Measurements from ENCODE around the gene TMEM165. TPM values are rescaled to one million over a fixed set of nuclear protein-coding genes. Genes with fewer than 3 reads are reported as not detected.

TMEM165 gene
- total and polyA plus RNA-seq, 4 experiments from 2014 or later, result 23.4 to 74.8 (median 45.3) TPM

GRCh38 chr4:55405073-55405472 is 9.3 kb downstream of the TMEM165 start:
- Histone ChIP-seq H3K27ac (ENCODE audit: low read depth, low read length) (no peak overlapping the region), H3K36me3 (ENCODE audit: insufficient read depth, low read length) (peaks cover 7% of the 10 kb centered on the region), H3K4me1 (ENCODE audit: insufficient read depth, low read length) (peaks cover 50% of the 10 kb centered on the region), H3K4me3 (ENCODE audit: low read length in 2 of 2) (no peak overlapping the region), H3K27me3 (ENCODE audit: insufficient read depth, low read length) (no peaks in the 10 kb centered on the region), H3K9me3 (ENCODE audit: control insufficient read depth in 1 of 2, low read length in 2 of 2) (no peaks in the 10 kb centered on the region)
- peaks cover 27 to 41% of the 10 kb centered on the region in 2 donors for H3K36me3 Mint-ChIP-seq
- POLR2A ChIA-PET (ENCODE audit: partially characterized antibody), result no interaction called here
- intact Hi-C loops (cut with micrococcal nuclease), result no loop called here
- no peak overlapping the region for H3K27ac Mint-ChIP-seq
- DNase-seq, result no peak
- CTCF ChIA-PET (ENCODE audit: partially characterized antibody), result no interaction called here
- peaks cover 38 to 60% (median 48%) of the 10 kb centered on the region in 4 donors for H3K4me1 Mint-ChIP-seq
- no peaks in the 10 kb centered on the region for H3K9me3 Mint-ChIP-seq
- H3K4me3 Mint-ChIP-seq, result no peak overlapping the region
- H3K27me3 Mint-ChIP-seq, result no peaks in the 10 kb centered on the region

- POLR2A ChIA-PET (ENCODE audit: partially characterized antibody), result interaction anchor here (2.0 kb wide), 1 partner anchor 11 kb away, joined by 5 read pairs; the partner anchor contains the start of gene TMEM165
Observed at GRCh38 chr4:55406545-55406944, 10.8 kb downstream of the TMEM165 start.

GRCh38 chr4:55407119-55407518 is 11.4 kb downstream of the TMEM165 start:
- peaks cover 36 to 56% (median 48%) of the 10 kb centered on the region in 4 donors for H3K4me1 Mint-ChIP-seq
- Histone ChIP-seq H3K9me3 (ENCODE audit: control insufficient read depth in 1 of 2, low read length in 2 of 2) (no peaks in the 10 kb centered on the region), H3K4me3 (ENCODE audit: low read length in 2 of 2) (no peak overlapping the region), H3K27me3 (ENCODE audit: insufficient read depth, low read length) (no peaks in the 10 kb centered on the region), H3K36me3 (ENCODE audit: insufficient read depth, low read length) (peaks cover 7% of the 10 kb centered on the region), H3K27ac (ENCODE audit: low read depth, low read length) (no peak overlapping the region), H3K4me1 (ENCODE audit: insufficient read depth, low read length) (peaks cover 41% of the 10 kb centered on the region)
- ChIA-PET POLR2A (ENCODE audit: partially characterized antibody) (interaction anchor here (2.0 kb wide), 1 partner anchor 12 kb away, joined by 5 read pairs; the partner anchor contains the start of gene TMEM165), CTCF (ENCODE audit: partially characterized antibody) (interaction anchor here (1.9 kb wide), 1 partner anchor 61 kb away, joined by 6 read pairs; the partner anchor contains the start of gene SRD5A3)
- no peak for DNase-seq
- H3K4me3 Mint-ChIP-seq, result peak overlapping the region in 1 of 8 donors; percentile 54
- H3K27me3 Mint-ChIP-seq, result no peaks in the 10 kb centered on the region
- peaks cover 27 to 40% of the 10 kb centered on the region in 2 donors for H3K36me3 Mint-ChIP-seq
- intact Hi-C loops (cut with micrococcal nuclease), result no loop called here
- H3K9me3 Mint-ChIP-seq, result no peaks in the 10 kb centered on the region
- H3K27ac Mint-ChIP-seq, result peak overlapping the region in 3 of 7 donors; percentile 28 to 87 (median 62)

More at GRCh38 chr4:55406545-55406944, 10.8 kb downstream of the TMEM165 start:
- Histone ChIP-seq H3K36me3 (ENCODE audit: insufficient read depth, low read length) (peaks cover 7% of the 10 kb centered on the region), H3K27ac (ENCODE audit: low read depth, low read length) (no peak overlapping the region), H3K4me1 (ENCODE audit: insufficient read depth, low read length) (peaks cover 41% of the 10 kb centered on the region), H3K4me3 (ENCODE audit: low read length in 2 of 2) (no peak overlapping the region), H3K9me3 (ENCODE audit: control insufficient read depth in 1 of 2, low read length in 2 of 2) (no peaks in the 10 kb centered on the region), H3K27me3 (ENCODE audit: insufficient read depth, low read length) (no peaks in the 10 kb centered on the region)
- peak overlapping the region in 3 of 7 donors; percentile 52 to 87 (median 62) for H3K27ac Mint-ChIP-seq
- no peak overlapping the region for H3K4me3 Mint-ChIP-seq
- CTCF ChIA-PET (ENCODE audit: partially characterized antibody), result interaction anchor here (1.9 kb wide), 1 partner anchor 61 kb away, joined by 6 read pairs; the partner anchor contains the start of gene SRD5A3
- peaks cover 32 to 56% (median 45%) of the 10 kb centered on the region in 4 donors for H3K4me1 Mint-ChIP-seq
- H3K9me3 Mint-ChIP-seq, result no peaks in the 10 kb centered on the region
- intact Hi-C loops (cut with micrococcal nuclease), result no loop called here
- H3K27me3 Mint-ChIP-seq, result no peaks in the 10 kb centered on the region
- DNase-seq, result no peak
- peaks cover 23 to 35% of the 10 kb centered on the region in 2 donors for H3K36me3 Mint-ChIP-seq

GRCh38 chr4:55407764-55408163 is 12.0 kb downstream of the TMEM165 start:
- CTCF ChIA-PET (ENCODE audit: partially characterized antibody), result no interaction called here
- intact Hi-C loops (cut with micrococcal nuclease), result no loop called here
- H3K27me3 ChIP-seq (ENCODE audit: insufficient read depth, low read length), result no peaks in the 10 kb centered on the region
- H3K27ac ChIP-seq (ENCODE audit: low read depth, low read length), result no peak overlapping the region
- POLR2A ChIA-PET (ENCODE audit: partially characterized antibody), result no interaction called here
- peak overlapping the region in 1 of 7 donors; percentile 53 for H3K27ac Mint-ChIP-seq
- DNase-seq, result no peak
- H3K36me3 ChIP-seq (ENCODE audit: insufficient read depth, low read length), result peaks cover 7% of the 10 kb centered on the region
- no peaks in the 10 kb centered on the region for H3K9me3 ChIP-seq (ENCODE audit: control insufficient read depth in 1 of 2, low read length in 2 of 2)
- no peaks in the 10 kb centered on the region for H3K27me3 Mint-ChIP-seq
- H3K4me3 ChIP-seq (ENCODE audit: low read length in 2 of 2), result no peak overlapping the region
- H3K4me3 Mint-ChIP-seq, result no peak overlapping the region
- H3K4me1 Mint-ChIP-seq, result peaks cover 37 to 56% (median 48%) of the 10 kb centered on the region in 4 donors
- peaks cover 41% of the 10 kb centered on the region for H3K4me1 ChIP-seq (ENCODE audit: insufficient read depth, low read length)
- H3K36me3 Mint-ChIP-seq, result peaks cover 27 to 40% of the 10 kb centered on the region in 2 donors
- no peaks in the 10 kb centered on the region for H3K9me3 Mint-ChIP-seq

- Histone ChIP-seq H3K4me1 (ENCODE audit: insufficient read depth, low read length) (peaks cover 41% of the 10 kb centered on the region), H3K9me3 (ENCODE audit: control insufficient read depth in 1 of 2, low read length in 2 of 2) (no peaks in the 10 kb centered on the region), H3K36me3 (ENCODE audit: insufficient read depth, low read length) (peaks cover 7% of the 10 kb centered on the region), H3K27ac (ENCODE audit: low read depth, low read length) (no peak overlapping the region), H3K4me3 (ENCODE audit: low read length in 2 of 2) (no peak overlapping the region), H3K27me3 (ENCODE audit: insufficient read depth, low read length) (no peaks in the 10 kb centered on the region)
- H3K36me3 Mint-ChIP-seq, result peaks cover 20 to 38% of the 10 kb centered on the region in 2 donors
- H3K27ac Mint-ChIP-seq, result peak overlapping the region in 4 of 7 donors; percentile 25 to 77 (median 62)
- no peak for DNase-seq
- no peaks in the 10 kb centered on the region for H3K27me3 Mint-ChIP-seq
- intact Hi-C loops (cut with micrococcal nuclease), result no loop called here
- H3K4me3 Mint-ChIP-seq, result no peak overlapping the region
- no peaks in the 10 kb centered on the region for H3K9me3 Mint-ChIP-seq
- CTCF ChIA-PET (ENCODE audit: partially characterized antibody), result interaction anchor here (0.9 to 1.7 kb wide), 7 partner anchors 9 to 145 kb away, joined by 3 to 7 read pairs (median 3); no protein-coding TSS in a partner anchor
- POLR2A ChIA-PET (ENCODE audit: partially characterized antibody), result interaction anchor here (1.4 kb wide), 1 partner anchor 10 kb away, joined by 3 read pairs; no protein-coding TSS in a partner anchor
- H3K4me1 Mint-ChIP-seq, result peaks cover 34 to 50% (median 42%) of the 10 kb centered on the region in 4 donors
Observed at GRCh38 chr4:55409468-55410171, 13.9 kb downstream of the TMEM165 start.

GRCh38 chr4:55410431-55410830 is 14.7 kb downstream of the TMEM165 start:
- H3K27me3 Mint-ChIP-seq, result no peaks in the 10 kb centered on the region
- Histone ChIP-seq H3K4me3 (ENCODE audit: low read length in 2 of 2) (no peak overlapping the region), H3K4me1 (ENCODE audit: insufficient read depth, low read length) (peaks cover 40% of the 10 kb centered on the region), H3K27me3 (ENCODE audit: insufficient read depth, low read length) (no peaks in the 10 kb centered on the region), H3K27ac (ENCODE audit: low read depth, low read length) (no peak overlapping the region), H3K36me3 (ENCODE audit: insufficient read depth, low read length) (no peaks in the 10 kb centered on the region), H3K9me3 (ENCODE audit: control insufficient read depth in 1 of 2, low read length in 2 of 2) (no peaks in the 10 kb centered on the region)
- POLR2A ChIA-PET (ENCODE audit: partially characterized antibody), result interaction anchor here (1.7 kb wide), 1 partner anchor 136 kb away, joined by 4 read pairs; no protein-coding TSS in a partner anchor
- intact Hi-C loops (cut with micrococcal nuclease), result no loop called here
- CTCF ChIA-PET (ENCODE audit: partially characterized antibody), result interaction anchor here (0.7 to 1.7 kb wide), 4 partner anchors 31 to 144 kb away, joined by 3 to 7 read pairs (median 3); no protein-coding TSS in a partner anchor
- peaks cover 18 to 38% of the 10 kb centered on the region in 2 donors for H3K36me3 Mint-ChIP-seq
- H3K4me3 Mint-ChIP-seq, result no peak overlapping the region
- DNase-seq, result no peak
- no peaks in the 10 kb centered on the region for H3K9me3 Mint-ChIP-seq
- H3K4me1 Mint-ChIP-seq, result peaks cover 33 to 47% (median 39%) of the 10 kb centered on the region in 4 donors
- H3K27ac Mint-ChIP-seq, result peak overlapping the region in 1 of 7 donors; percentile 5

- peaks cover 25 to 37% (median 30%) of the 10 kb centered on the region in 4 donors for H3K4me1 Mint-ChIP-seq
- H3K4me3 ChIP-seq (ENCODE audit: low read length in 2 of 2), result no peak overlapping the region
- H3K27me3 ChIP-seq (ENCODE audit: insufficient read depth, low read length), result no peaks in the 10 kb centered on the region
- H3K4me3 Mint-ChIP-seq, result no peak overlapping the region
- H3K4me1 ChIP-seq (ENCODE audit: insufficient read depth, low read length), result peaks cover 28% of the 10 kb centered on the region
- H3K36me3 Mint-ChIP-seq, result peaks cover 13 to 37% of the 10 kb centered on the region in 2 donors
- H3K9me3 Mint-ChIP-seq, result no peaks in the 10 kb centered on the region
- H3K9me3 ChIP-seq (ENCODE audit: control insufficient read depth in 1 of 2, low read length in 2 of 2), result no peaks in the 10 kb centered on the region
- ChIA-PET POLR2A (ENCODE audit: partially characterized antibody) (interaction anchor here (1.7 kb wide), 1 partner anchor 135 kb away, joined by 4 read pairs; no protein-coding TSS in a partner anchor), CTCF (ENCODE audit: partially characterized antibody) (no interaction called here)
- no peaks in the 10 kb centered on the region for H3K36me3 ChIP-seq (ENCODE audit: insufficient read depth, low read length)
- intact Hi-C loops (cut with micrococcal nuclease), result no loop called here
- no peak for DNase-seq
- H3K27me3 Mint-ChIP-seq, result no peaks in the 10 kb centered on the region
- peak overlapping the region in 1 of 7 donors; percentile 46 for H3K27ac Mint-ChIP-seq
- no peak overlapping the region for H3K27ac ChIP-seq (ENCODE audit: low read depth, low read length)
Observed at GRCh38 chr4:55411621-55412020, 15.9 kb downstream of the TMEM165 start.

All from CD4-positive, alpha-beta memory T cell (primary cell).